Astrocyte (in vitro differentiated cells and primary cell): ENCODE measurements around the gene LIPG.

ENCODE experiments used
- CTCF ChIP-seq: IDR thresholded peaks from 2 replicates; pipeline ENCODE4 v1.5.1; 2011; ENCODE audit warnings: low read depth, mild to moderate bottlenecking, inconsistent platforms, low read length, moderate library complexity; ENCODE audit not compliant: insufficient read depth
- EZH2 ChIP-seq: IDR thresholded peaks from 2 replicates; pipeline ENCODE4 v1.6.1; 2012; ENCODE audit warnings: mild to moderate bottlenecking, low read length, inconsistent platforms; ENCODE audit not compliant: insufficient read depth

GRCh38 chr18:49519101-49519971, 42.5 kb upstream of the LIPG start:
- no peak for TF ChIP-seq EZH2
- no peak for TF ChIP-seq CTCF
